Measurements from ENCODE around the gene TACR1. TPM values are rescaled to one million over a fixed set of nuclear protein-coding genes. Genes with fewer than 3 reads are reported as not detected.

Gene TACR1
- total RNA-seq, 2 donors from 2014 or later: 3.9 to 6.0 TPM

GRCh38 chr2:75033516-75033915 is 165.8 kb downstream of the TACR1 start:
- no peak for DNase-seq (ENCODE audit: low spot score)
- Histone ChIP-seq H3K4me3 (no peak overlapping the region), H3K36me3 (no peaks in the 10 kb centered on the region), H3K27ac (no peak overlapping the region), H3K4me1 (ENCODE audit: control insufficient read depth in 1 of 2, low read depth in 2 of 2) (no peaks in the 10 kb centered on the region), H3K27me3 (replicated peaks; ENCODE audit: insufficient read depth) (no peaks in the 10 kb centered on the region), H3K9me3 (no peaks in the 10 kb centered on the region)
- no peak for ATAC-seq (ENCODE audit: insufficient number of reproducible peaks, low FRiP score, low read depth)
- no peak for TF ChIP-seq CTCF (IDR thresholded peaks at IDR 0.05)

DNA sequence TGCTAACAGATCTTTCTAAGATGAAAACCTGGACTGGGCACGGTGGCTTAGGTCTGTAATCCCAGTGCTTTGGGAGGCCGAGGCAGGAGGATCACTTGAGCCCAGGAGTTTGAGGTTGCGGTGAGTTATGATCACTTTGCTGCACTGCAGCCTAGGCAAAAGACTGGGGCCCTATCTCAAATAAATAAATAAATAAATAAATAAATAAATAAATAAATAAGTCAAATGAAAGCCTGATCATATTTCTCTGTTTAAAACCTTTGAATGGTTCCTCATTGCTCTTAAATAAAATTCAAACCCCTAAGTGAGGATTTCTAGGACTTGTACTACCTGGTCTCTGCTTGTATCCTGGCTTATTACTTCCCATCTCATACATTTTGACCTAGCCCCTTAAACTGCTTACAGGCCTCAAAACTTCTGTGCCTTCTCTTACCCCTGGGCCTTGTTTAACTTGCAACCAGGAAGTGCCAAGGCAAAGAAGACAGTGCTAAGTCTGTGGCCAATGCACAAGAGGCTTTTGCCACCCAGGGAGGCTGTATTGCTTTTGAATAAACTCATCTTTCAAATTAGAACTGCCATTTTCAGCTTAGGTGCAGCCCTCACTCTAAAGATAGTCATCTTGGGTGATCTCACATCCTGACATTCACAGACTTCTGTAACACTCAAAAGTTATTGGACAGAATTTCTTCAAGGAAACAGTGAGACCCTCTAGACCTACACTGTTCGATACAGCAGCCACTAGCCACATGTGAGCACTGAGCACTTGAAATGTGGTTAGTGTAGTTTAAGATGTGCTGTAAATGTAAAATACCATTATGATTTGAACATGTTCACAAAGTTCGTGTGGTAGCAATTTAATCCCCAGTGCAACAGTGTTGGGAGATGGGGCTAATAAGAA is 167.2 kb downstream of the TACR1 start:
- no peak overlapping the region for H3K27ac ChIP-seq
- H3K4me1 ChIP-seq (ENCODE audit: control insufficient read depth in 1 of 2, low read depth in 2 of 2): no peaks in the 10 kb centered on the region
- no peak overlapping the region for H3K4me3 ChIP-seq
- TF ChIP-seq CTCF (IDR thresholded peaks at IDR 0.05): no peak
- DNase-seq (ENCODE audit: low spot score) (no peak), ATAC-seq (ENCODE audit: insufficient number of reproducible peaks, low FRiP score, low read depth) (no peak)
- no peaks in the 10 kb centered on the region for H3K9me3 ChIP-seq
- H3K36me3 ChIP-seq: no peaks in the 10 kb centered on the region
- H3K27me3 ChIP-seq (replicated peaks; ENCODE audit: insufficient read depth): no peaks in the 10 kb centered on the region

GRCh38 chr2:75031171-75031570 is 168.1 kb downstream of the TACR1 start:
- ATAC-seq (ENCODE audit: insufficient number of reproducible peaks, low FRiP score, low read depth): no peak
- Histone ChIP-seq H3K27ac (no peak overlapping the region), H3K4me1 (ENCODE audit: control insufficient read depth in 1 of 2, low read depth in 2 of 2) (no peaks in the 10 kb centered on the region), H3K4me3 (no peak overlapping the region), H3K9me3 (no peaks in the 10 kb centered on the region), H3K36me3 (no peaks in the 10 kb centered on the region), H3K27me3 (replicated peaks; ENCODE audit: insufficient read depth) (no peaks in the 10 kb centered on the region)
- no peak for TF ChIP-seq CTCF (IDR thresholded peaks at IDR 0.05)
- DNase-seq (ENCODE audit: low spot score): no peak

GRCh38 chr2:75030218-75031009 is 168.9 kb downstream of the TACR1 start:
- no peak for TF ChIP-seq CTCF (IDR thresholded peaks at IDR 0.05)

GRCh38 chr2:75027886-75028285 is 171.4 kb downstream of the TACR1 start:
- no peak for DNase-seq (ENCODE audit: low spot score)

More at GRCh38 chr2:75030218-75031009, 168.9 kb downstream of the TACR1 start:
- no peaks in the 10 kb centered on the region for H3K4me1 ChIP-seq (ENCODE audit: control insufficient read depth in 1 of 2, low read depth in 2 of 2)
- H3K4me3 ChIP-seq: no peak overlapping the region
- H3K36me3 ChIP-seq: no peaks in the 10 kb centered on the region
- no peak overlapping the region for H3K27ac ChIP-seq
- H3K9me3 ChIP-seq: no peaks in the 10 kb centered on the region
- no peak for ATAC-seq (ENCODE audit: insufficient number of reproducible peaks, low FRiP score, low read depth)
- H3K27me3 ChIP-seq (replicated peaks; ENCODE audit: insufficient read depth): no peaks in the 10 kb centered on the region
- DNase-seq (ENCODE audit: low spot score): no peak

More at GRCh38 chr2:75027886-75028285, 171.4 kb downstream of the TACR1 start:
- TF ChIP-seq CTCF (IDR thresholded peaks at IDR 0.05): no peak
- Histone ChIP-seq H3K27me3 (replicated peaks; ENCODE audit: insufficient read depth) (no peaks in the 10 kb centered on the region), H3K9me3 (no peaks in the 10 kb centered on the region), H3K27ac (no peak overlapping the region), H3K36me3 (no peaks in the 10 kb centered on the region), H3K4me3 (no peak overlapping the region), H3K4me1 (ENCODE audit: control insufficient read depth in 1 of 2, low read depth in 2 of 2) (no peaks in the 10 kb centered on the region)
- no peak for ATAC-seq (ENCODE audit: insufficient number of reproducible peaks, low FRiP score, low read depth)
